NCI-H128 (cell line): Measurements from ENCODE around the gene NFAM1.

ENCODE experiments used
- DNase-seq: peaks from one replicate; lab custom pipeline; 2025; ENCODE audit not compliant: unreplicated experiment; lab: John Stamatoyannopoulos, UW

The NFAM1 gene

GRCh38 chr22:42416671-42417230 lies 15.5 kb downstream of the NFAM1 start:
- no peak for DNase-seq

DNA sequence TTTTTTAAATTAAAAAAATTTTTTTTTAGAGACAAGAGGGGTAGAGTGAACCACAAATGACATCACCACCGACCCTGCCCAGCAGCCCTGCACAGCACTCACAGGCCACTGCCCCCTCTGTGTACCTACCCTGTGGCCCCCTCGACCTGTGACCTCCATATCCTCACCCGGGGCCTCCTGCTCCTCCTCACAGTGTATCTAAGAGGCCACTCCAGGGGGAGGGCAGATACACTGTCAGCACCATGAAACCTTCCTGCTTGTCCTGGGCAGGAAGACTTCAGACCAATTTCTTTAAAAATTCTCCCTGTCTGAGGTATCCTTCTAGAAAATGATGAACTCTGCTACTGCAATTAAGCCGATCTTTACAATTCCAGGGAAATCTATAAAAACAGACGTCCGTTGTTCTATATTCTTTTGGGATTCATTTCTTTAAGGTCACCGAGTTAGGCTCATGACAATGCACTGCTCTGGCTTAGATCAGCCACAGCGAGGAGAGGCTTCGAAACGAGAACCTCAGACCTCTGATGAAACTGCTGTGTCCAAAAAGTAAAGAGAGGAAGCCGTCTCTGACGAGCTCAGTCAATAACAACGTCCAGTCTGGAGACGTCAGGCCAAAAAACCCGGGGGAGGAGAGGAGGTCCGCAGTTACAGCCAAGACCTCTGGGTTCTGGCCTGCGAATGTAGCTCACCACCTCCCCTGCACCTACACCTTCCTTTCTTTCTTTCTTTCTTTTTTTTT lies 17.5 kb downstream of the NFAM1 start:
- DNase-seq: no peak

DNA sequence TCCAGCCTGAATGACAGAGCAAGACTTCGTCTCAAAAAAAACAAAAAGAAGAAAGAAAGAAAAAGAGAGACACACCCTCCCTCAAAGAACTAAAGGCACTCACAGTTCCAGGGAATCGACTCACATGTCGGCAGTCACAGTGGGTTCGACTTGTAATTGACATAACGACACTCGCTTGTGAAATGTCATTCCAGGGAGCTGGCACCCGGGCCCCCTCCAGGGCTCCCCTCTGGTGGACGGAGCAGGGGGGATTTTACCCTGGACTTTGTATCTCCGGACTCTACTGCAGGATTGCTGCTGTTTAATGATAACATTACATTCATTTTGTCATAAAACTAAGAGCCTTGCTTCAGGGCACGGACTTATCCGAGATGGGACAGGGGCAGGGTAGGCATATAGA lies 18.2 kb downstream of the NFAM1 start:
- no peak for DNase-seq

DNA sequence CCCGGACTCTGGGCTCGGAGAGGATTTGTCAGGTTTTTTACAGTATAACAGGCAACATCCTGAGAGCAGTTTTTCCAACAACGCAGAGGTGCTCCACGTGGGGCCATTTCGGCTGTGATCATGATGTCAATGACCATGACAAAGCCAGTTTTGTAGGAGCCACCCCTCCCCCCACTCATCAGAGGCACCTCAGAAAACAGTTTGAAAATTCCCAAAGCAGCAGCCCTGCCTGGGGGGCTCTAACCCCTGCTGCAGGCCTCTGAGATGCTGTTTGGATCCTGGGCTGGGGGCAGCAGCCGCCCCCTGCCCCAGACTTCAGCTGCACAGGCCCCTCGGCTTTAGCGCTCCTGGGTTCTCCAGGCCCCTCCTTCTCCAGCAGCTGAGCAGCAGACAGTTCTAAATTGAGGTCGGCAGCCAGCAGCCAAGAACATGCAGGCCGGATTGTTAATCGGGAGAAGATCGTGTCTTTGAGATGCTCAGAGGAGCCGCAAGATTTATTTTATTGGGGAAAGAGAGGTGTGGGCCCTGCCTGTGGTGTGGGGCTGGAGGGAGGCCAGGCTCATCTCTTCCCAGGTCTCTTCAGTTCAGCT lies 19.4 kb downstream of the NFAM1 start:
- no peak for DNase-seq

GRCh38 chr22:42410708-42411107 lies 21.5 kb downstream of the NFAM1 start:
- no peak for DNase-seq

DNA sequence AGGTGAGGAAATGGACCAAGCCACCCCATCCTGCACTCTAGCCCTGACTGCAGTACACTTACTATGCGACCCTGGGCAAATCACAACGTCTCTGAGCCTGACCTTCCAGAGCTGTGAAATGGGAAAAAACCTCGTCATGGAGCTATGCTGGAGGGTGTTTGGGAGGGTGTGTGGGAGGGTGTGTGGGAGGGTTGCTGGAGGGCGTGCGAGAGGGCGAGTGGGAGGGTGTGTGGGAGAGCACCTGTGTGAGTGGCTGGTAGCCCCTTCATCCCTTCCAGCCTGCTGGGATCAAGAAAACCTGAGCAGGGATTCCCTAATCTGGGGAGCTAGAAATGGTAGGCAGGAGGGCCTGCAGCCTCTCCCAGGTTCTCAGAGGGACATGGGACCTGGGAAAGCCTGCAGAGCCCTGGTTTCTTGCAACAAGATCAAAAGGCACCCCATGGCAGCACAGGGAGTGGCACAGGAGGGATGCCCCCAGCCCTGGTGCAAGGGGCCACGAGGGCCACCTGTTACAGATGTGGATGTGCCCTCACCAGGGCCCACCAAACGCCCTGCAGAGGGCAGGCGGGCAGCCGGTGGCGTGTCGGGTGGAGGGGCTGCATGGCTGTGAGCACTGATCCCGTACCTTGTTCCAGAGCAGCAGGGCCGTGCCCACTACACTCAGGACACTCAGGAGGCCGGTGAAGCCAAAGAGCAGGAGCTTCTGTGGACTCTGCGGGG lies 23.2 kb downstream of the NFAM1 start:
- no peak for DNase-seq

DNA sequence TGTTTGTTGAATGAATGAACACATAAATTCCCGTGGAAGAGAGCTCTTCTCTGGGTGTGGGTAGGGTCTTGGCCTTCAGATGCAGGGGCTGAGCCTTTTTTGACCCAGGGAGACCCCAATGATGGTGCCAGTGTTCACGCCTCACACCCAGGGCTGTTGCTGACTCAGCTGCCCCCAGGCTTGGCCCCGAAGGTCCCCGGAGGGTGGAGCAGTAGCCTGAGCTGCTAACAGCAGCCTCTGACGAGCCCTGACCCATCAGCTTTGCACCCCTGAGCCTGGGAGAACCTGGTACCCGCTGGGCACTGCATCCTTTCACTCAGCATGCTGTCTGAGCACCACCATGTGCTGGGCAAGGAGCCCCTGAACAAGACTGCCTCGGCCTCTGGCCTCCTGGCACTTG lies 23.9 kb downstream of the NFAM1 start:
- DNase-seq: no peak

- DNase-seq: no peak
Observed at GRCh38 chr22:42404266-42404665, 27.9 kb downstream of the NFAM1 start.

- DNase-seq: no peak
Observed at GRCh38 chr22:42401535-42402334, 30.5 kb downstream of the NFAM1 start.

DNA sequence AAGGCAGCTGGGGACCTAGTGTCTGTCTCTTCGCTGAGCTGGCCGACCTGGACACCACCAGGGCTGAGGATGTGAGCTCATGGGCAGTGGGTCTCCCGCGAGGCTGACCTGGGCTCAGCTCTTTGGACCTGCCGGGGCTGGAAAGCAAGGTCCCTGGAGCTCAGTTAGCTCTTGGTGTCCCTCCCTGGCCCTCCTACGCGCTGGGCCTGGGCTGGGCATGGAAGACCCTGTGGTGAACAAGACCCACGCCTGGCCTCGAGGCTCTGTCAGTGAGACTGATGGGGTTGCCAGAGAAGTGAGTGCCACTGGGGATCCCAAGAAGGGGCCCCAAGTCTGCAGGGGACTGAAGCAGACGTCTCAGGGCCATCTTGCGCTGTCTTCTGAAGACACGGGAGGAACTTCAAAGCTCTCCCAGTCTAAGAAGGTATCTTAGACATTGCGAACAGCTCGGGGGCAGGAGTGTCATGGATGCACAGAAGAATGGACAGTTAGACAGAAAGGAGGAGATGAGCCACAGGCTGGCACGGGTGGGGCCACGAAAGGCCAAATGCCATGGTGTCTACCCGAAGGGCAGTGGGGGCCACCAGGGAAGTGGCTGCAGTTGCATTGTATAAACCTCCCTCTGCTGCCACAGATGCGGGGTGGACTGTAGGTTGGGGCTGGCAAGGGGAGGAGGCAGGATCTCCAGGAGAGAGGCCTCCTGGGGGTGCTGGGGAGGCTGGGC lies 31.2 kb downstream of the NFAM1 start:
- no peak for DNase-seq

DNA sequence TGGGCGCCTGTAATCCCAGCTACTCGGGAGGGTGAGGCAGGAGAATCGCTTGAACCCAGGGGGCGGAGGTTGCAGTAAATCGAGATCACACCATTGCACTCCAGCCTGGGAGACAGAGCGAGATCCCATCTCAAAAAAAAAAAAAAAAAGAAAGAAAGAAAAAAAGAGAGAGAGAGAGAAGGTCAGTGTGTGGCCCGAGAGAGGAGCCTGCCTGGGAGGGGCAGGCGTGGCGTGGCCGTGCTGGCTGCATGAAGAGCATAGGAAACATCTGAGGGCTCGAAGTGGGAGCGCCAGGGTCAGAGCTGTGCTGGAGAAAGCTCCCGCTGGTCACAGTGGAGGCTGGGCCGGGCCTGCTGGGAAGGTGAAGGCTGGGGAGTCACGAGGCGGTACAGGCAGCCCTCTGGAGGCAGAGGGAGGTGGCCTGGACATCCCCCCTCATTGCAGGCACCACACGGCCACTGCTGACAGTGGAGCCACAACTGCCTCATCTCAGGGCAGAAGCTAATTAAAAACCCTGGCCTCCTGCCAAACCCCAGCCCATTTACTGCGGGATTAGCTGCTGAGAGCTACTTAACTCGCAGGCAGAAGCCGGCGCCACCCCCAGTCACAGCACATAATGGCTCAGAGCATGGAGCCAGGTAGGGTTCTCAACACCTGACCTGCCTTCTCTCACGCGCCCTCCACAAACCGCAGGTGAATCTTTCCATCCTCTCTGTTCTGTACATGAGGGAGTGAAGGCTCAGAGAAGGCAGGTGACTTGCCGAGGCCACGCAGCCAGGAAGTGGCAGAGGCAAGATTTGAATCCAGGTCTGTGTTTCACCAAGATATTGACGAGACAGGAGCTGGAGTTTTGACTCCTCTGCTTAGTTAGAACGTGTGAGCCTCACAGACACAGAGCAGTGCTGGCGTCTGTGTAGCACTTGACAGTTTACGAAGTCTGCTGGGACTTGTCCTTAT lies 32.6 kb downstream of the NFAM1 start:
- peak; percentile 90 for DNase-seq

DNA sequence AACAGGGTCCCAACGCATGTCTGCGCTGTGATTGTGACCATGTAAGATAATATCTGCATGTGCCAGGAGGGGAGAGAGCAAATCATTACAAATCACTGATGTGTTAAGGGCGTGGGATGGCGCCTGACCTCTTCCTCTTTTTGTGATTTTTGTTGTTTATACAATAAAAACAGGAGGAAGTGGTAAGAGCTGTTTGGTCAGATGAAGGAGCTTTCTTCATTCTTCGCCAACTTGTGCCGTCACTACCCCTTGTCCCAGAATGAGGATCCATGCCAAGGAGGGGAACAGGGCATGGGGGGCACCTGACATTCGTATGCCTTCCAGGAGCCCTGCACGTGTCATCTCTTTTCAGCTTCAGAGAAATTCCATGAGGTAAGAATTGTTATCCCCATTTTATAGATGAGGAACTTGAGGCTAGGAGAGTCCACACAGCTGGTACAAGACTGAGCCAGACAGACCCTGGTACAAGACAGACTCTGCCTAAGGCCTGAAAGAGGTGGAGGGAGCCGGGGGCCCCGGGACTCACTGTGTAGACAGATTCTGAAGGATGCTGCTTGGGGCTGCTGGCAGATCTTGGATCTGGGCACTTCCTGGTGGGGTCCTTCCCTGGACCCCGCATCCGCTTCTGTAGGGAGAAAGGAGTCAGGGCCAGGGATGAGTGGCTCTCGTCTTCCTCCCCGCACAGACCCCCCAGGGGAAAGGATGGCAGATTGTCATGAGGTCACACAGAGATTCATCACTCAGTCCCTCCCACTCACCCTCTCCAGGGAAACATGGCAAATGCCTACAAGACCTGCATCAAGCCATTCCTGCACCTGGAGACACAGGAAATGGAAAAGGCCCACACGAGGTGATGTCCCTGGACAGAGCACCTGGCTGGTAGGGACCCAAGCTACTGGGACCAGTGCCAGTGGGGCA lies 34.6 kb downstream of the NFAM1 start:
- DNase-seq: no peak

GRCh38 chr22:42396621-42397331 lies 35.4 kb downstream of the NFAM1 start:
- DNase-seq: no peak

DNA sequence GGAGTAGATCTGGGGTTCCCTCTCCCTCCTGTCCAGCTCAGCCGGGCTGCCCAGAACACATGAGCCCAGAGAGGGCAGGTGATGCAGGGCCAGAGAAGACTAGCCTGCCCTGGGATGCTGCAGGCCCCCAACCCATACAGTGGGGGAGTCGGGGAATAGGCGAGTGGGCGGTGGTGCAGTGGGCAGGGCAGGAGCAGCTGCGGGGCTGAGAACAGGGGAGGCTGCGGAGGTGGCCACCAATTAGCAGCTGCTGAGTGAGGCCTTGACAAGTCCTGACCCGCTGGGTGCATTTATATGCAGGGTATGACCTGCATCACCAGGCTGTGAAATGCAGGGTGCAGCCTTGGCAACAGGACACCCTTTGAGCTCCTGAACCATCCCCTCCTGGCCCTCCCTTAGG lies 43.1 kb downstream of the NFAM1 start:
- DNase-seq: no peak

GRCh38 chr22:42388130-42388797 lies 43.9 kb downstream of the NFAM1 start:
- DNase-seq: peak; percentile 88

- DNase-seq: no peak
Observed at GRCh38 chr22:42387631-42388030, 44.6 kb downstream of the NFAM1 start.

DNA sequence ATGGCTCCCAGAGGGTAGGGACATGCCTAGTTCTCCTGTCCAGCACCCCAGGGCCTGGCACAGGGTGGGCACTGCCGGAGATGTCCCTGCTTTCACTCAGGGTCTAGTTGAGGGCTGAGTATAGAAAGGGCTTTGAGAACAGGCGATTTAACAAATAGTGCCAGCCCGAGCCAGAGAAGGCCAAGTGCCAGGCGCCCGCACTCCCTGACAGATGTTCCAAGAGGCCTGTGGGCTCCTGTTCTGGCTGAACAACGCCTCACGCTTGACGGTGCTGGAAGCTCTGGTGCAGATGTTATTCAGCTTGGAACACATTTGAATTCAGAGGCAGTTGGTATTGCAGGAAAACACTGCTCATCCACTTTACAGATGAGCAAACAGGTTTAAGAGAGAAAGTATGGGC lies 46.5 kb downstream of the NFAM1 start:
- DNase-seq: no peak
